B cell (primary cell): ENCODE data around the gene BHLHE40. TPM values are rescaled to one million over a fixed set of nuclear protein-coding genes. Genes with fewer than 3 reads are reported as not detected.

Experiments
- ATAC-seq: fragments of 200-7000 bp; cut with Tn5 transposase; one replicate; pipeline ENCODE4 v1.10.0; 2021; ENCODE audit warnings: low read depth, mild to moderate bottlenecking, moderate number of reproducible peaks, moderate library complexity
- CTCF ChIA-PET: fragments of 350-600 bp; sonication (Branson Sonifier 250); formaldehyde crosslinking; loops from one replicate; lab custom pipeline; 2021; ENCODE audit warnings: antibody characterized with exemption, inconsistent platforms; lab: Charles Lee
- POLR2A ChIA-PET: fragments of 350-600 bp; sonication (Branson Sonifier 250); formaldehyde crosslinking; loops from one replicate; lab custom pipeline; 2021; ENCODE audit warnings: antibody characterized with exemption; lab: Charles Lee
- DNase-seq: peaks from one replicate; pipeline ENCODE4 v3.0.0; 2013
- H2AFZ ChIP-seq: 2 replicates; pipeline ENCODE4 v1.6.1; 2012; ENCODE audit warnings: mild to moderate bottlenecking, low read depth, low read length; ENCODE audit not compliant: insufficient read depth, poor library complexity, severe bottlenecking
- H3K27ac ChIP-seq, 2 donors: 1 replicate in 1 of 2; 2 replicates in 1 of 2; pipeline ENCODE4 v1.5.1; 2012 to 2013; ENCODE audit warnings: low read length in 2 of 2, mild to moderate bottlenecking in 2 of 2, moderate library complexity in 1 of 2
- H3K27me3 ChIP-seq, 4 experiments: fragments of 200-600 bp in 1 of 4; sonication (generic) in 1 of 4; replicated peaks in 1 of 4; 1 replicate in 2 of 4; 2 replicates in 2 of 4; pipeline versions ENCODE4 v1.6.1 to v1.7.0; 2013 to 2016; ENCODE audit warnings: low read length in 3 of 4, mild to moderate bottlenecking in 2 of 4, mixed read lengths in 1 of 4, moderate library complexity in 1 of 4; ENCODE audit not compliant: insufficient read depth in 4 of 4, control insufficient read depth in 3 of 4; ENCODE audit errors: control extremely low read depth in 1 of 4
- H3K36me3 ChIP-seq, 2 experiments: replicated peaks in 1 of 2; 1 replicate in 1 of 2; 2 replicates in 1 of 2; pipeline versions ENCODE4 v1.6.1 to v1.7.1; 2013; ENCODE audit warnings: low read length in 1 of 2; ENCODE audit not compliant: insufficient read depth in 2 of 2, control insufficient read depth in 1 of 2; ENCODE audit errors: control extremely low read depth in 1 of 2, extremely low read depth in 1 of 2
- H3K4me1 ChIP-seq, 2 donors: fragments of 200-600 bp in 1 of 2; sonication (generic) in 1 of 2; 1 replicate in 1 of 2; 2 replicates in 1 of 2; pipeline versions ENCODE4 v1.5.1 to v1.6.1; 2013 to 2017; ENCODE audit warnings: low read length in 2 of 2; ENCODE audit not compliant: control insufficient read depth in 2 of 2, insufficient read depth in 2 of 2
- H3K4me2 ChIP-seq: replicated peaks from 2 replicates; pipeline ENCODE3; 2012; ENCODE audit warnings: mild to moderate bottlenecking, low read depth, low read length; ENCODE audit not compliant: poor library complexity, severe bottlenecking
- H3K4me3 ChIP-seq, 5 experiments: fragments of 200-600 bp in 1 of 5; sonication (generic) in 1 of 5; 1 replicate in 3 of 5; 2 replicates in 2 of 5; pipeline versions ENCODE4 v1.5.1 to v1.7.0; 2011 to 2016; ENCODE audit warnings: low read length in 4 of 5, mild to moderate bottlenecking in 4 of 5, low read depth in 2 of 5, control low read depth in 1 of 5, moderate library complexity in 1 of 5; ENCODE audit not compliant: insufficient read depth in 1 of 5; ENCODE audit errors: control extremely low read depth in 1 of 5, extremely low read depth in 1 of 5
- H3K79me2 ChIP-seq: fragments of 200-600 bp; sonication (generic); one replicate; pipeline ENCODE4 v1.6.0; 2016; ENCODE audit warnings: low read length; ENCODE audit not compliant: control insufficient read depth, insufficient read depth
- H3K9ac ChIP-seq: fragments of 200-600 bp; sonication (generic); 2 replicates; pipeline ENCODE4 v1.6.1; 2017; ENCODE audit warnings: mild to moderate bottlenecking, low read length, moderate library complexity
- H3K9me3 ChIP-seq, 3 donors: one replicate each; pipeline versions ENCODE4 v1.6.1 to v1.7.1; 2013; ENCODE audit warnings: low read length in 2 of 3; ENCODE audit not compliant: control insufficient read depth in 2 of 3, insufficient read depth in 1 of 3; ENCODE audit errors: control extremely low read depth in 1 of 3
- H4K20me1 ChIP-seq: 2 replicates; pipeline ENCODE4 v1.6.0; 2012; ENCODE audit warnings: mild to moderate bottlenecking, low read length; ENCODE audit not compliant: insufficient read depth, control insufficient read depth, poor library complexity, severe bottlenecking
- H3K27ac Mint-ChIP-seq: one replicate; pipeline ENCODE4 v1.8.0; 2021; ENCODE audit warnings: mixed read lengths
- H3K27me3 Mint-ChIP-seq: one replicate; pipeline ENCODE4 v1.8.0; 2021; ENCODE audit warnings: mixed read lengths
- H3K4me1 Mint-ChIP-seq: one replicate; pipeline ENCODE4 v1.8.0; 2021; ENCODE audit warnings: mixed read lengths
- H3K4me3 Mint-ChIP-seq: one replicate; pipeline ENCODE4 v1.8.0; 2021; ENCODE audit warnings: mixed read lengths
- H3K9me3 Mint-ChIP-seq: one replicate; pipeline ENCODE4 v1.8.0; 2022; ENCODE audit warnings: mixed read lengths; ENCODE audit not compliant: insufficient read depth
- CTCF ChIP-seq: fragments of 200-600 bp; IDR thresholded peaks from one replicate; pipeline ENCODE4 v1.8.0; 2022; ENCODE audit warnings: antibody characterized with exemption, mild to moderate bottlenecking
- EZH2 ChIP-seq: IDR thresholded peaks from 2 replicates; pipeline ENCODE4 v1.6.1; 2012; ENCODE audit warnings: borderline replicate concordance, low read depth, mild to moderate bottlenecking, moderate library complexity, low read length; ENCODE audit not compliant: insufficient read depth, poor library complexity, severe bottlenecking
- WGBS: methylation state at CpG from one replicate; pipeline ENCODE4 v1.1.5; 2013; ENCODE audit warnings: missing lambda C conversion rate; ENCODE audit not compliant: insufficient coverage; 5-methylcytosine and 5-hydroxymethylcytosine counted together
- intact Hi-C: fragments of 100-400 bp; cut with micrococcal nuclease; formaldehyde crosslinking; loops from one replicate; pipeline ENCODE4 v1.10.0; 2022
- polyA plus RNA-seq: library from polyadenylated mRNA; depleted of rRNA; stranded (reverse); fragments of >200 nt; gene quantifications from 2 replicates; pipeline ENCODE4 v1.2.3, GENCODE V29; 2012
- total RNA-seq, 2 donors: library from RNA; stranded (reverse); fragments of 120-200 nt in 1 of 2; gene quantifications; 1 replicate in 1 of 2; 2 replicates in 1 of 2; pipeline versions ENCODE4 v1.2.3 to v1.2.4, GENCODE V29; 2013 to 2022

Gene BHLHE40
- total and polyA plus RNA-seq, 2 donors (not counting 1 experiment from before 2014, with no cell fraction given): 26.2 to 53.8 TPM

- 100% methylated on average over 4 of the region's 6 CpGs for WGBS
- no peaks in the 10 kb centered on the region for H3K79me2 ChIP-seq
- TF ChIP-seq EZH2: no peak
- TF ChIP-seq CTCF: no peak
- intact Hi-C loops: no loop called here
- H3K27ac ChIP-seq: no peak overlapping the region
- ATAC-seq: no peak
- no peaks in the 10 kb centered on the region for H3K27me3 ChIP-seq
- H4K20me1 ChIP-seq: no peaks in the 10 kb centered on the region
- H3K9me3 Mint-ChIP-seq: no peaks in the 10 kb centered on the region
- peaks cover 18 to 39% of the 10 kb centered on the region in 2 donors for H3K4me1 ChIP-seq
- H3K4me3 Mint-ChIP-seq: no peak overlapping the region
- POLR2A ChIA-PET: interaction anchor here (0.7 to 1.3 kb wide), 3 partner anchors 11 to 44 kb away, joined by 3 read pairs; no protein-coding TSS in a partner anchor
- no peak overlapping the region for H3K4me3 ChIP-seq
- H2AFZ ChIP-seq: peak overlapping the region; percentile 1
- H3K9me3 ChIP-seq: no peaks in the 10 kb centered on the region
- no peak for DNase-seq
- no peaks in the 10 kb centered on the region for H3K36me3 ChIP-seq
- CTCF ChIA-PET: interaction anchor here (0.9 to 7.5 kb wide), 5 partner anchors 11 to 311 kb away, joined by 4 to 77 read pairs (median 12); partner anchors contain the start of gene BHLHE40
- peaks cover 49% of the 10 kb centered on the region for H3K4me1 Mint-ChIP-seq
- H3K27me3 Mint-ChIP-seq: no peaks in the 10 kb centered on the region
- no peak overlapping the region for H3K9ac ChIP-seq
- H3K4me2 ChIP-seq: no peak overlapping the region
- H3K27ac Mint-ChIP-seq: peak overlapping the region; percentile 11
Observed at GRCh38 chr3:5022187-5022965, 43.1 kb downstream of the BHLHE40 start.
